IMR-90 (cell line): ENCODE measurements around the gene RTRAF. TPM values are rescaled to one million over a fixed set of nuclear protein-coding genes. Genes with fewer than 3 reads are reported as not detected.

ENCODE experiments used
- ATAC-seq: fragments of 200-7000 bp; cut with Tn5 transposase; 2 replicates; pipeline ENCODE4 v1.9.1; 2020; ENCODE audit warnings: low read depth, mild to moderate bottlenecking, moderate library complexity
- BruUV-seq: library from RNA; stranded (reverse); fragments of 400-500 nt; replicated peaks from 2 replicates; lab custom pipeline; 2021; lab: Mats Ljungman, UMichigan
- CTCF ChIA-PET: fragments of 300-600 bp; formaldehyde crosslinking; extraction: SDS; loops from one replicate; lab custom pipeline; 2021; ENCODE audit warnings: antibody characterized with exemption; lab: Yijun Ruan, JAX
- POLR2A ChIA-PET: fragments of 300-600 bp; sonication (Branson Sonifier 250); formaldehyde crosslinking; loops from one replicate; lab custom pipeline; 2022; ENCODE audit warnings: antibody characterized with exemption; ENCODE audit not compliant: unreplicated experiment; lab: Charles Lee
- DNase-seq: peaks from one replicate; pipeline ENCODE4 v3.0.0; 2013
- H2AFZ ChIP-seq: replicated peaks from 2 replicates; pipeline ENCODE3; 2013; ENCODE audit warnings: low read length, mild to moderate bottlenecking; ENCODE audit not compliant: poor library complexity
- H2AK5ac ChIP-seq: 2 replicates; pipeline ENCODE4 v1.6.1; 2013; ENCODE audit warnings: low read depth, low read length, inconsistent platforms
- H2AK9ac ChIP-seq: replicated peaks from 2 replicates; pipeline ENCODE3; 2013; ENCODE audit warnings: mild to moderate bottlenecking, low read depth, low read length, moderate library complexity; ENCODE audit not compliant: poor library complexity
- H2BK120ac ChIP-seq: 2 replicates; pipeline ENCODE4 v1.6.1; 2013; ENCODE audit warnings: low read depth, low read length, inconsistent platforms
- H2BK15ac ChIP-seq: 3 replicates; pipeline ENCODE4 v1.6.1; 2013; ENCODE audit warnings: low read depth, low read length, inconsistent platforms
- H2BK20ac ChIP-seq: 2 replicates; pipeline ENCODE4 v1.6.1; 2013; ENCODE audit warnings: low read depth, mild to moderate bottlenecking, inconsistent platforms, low read length, moderate library complexity
- H2BK5ac ChIP-seq: 2 replicates; pipeline ENCODE4 v1.6.1; 2013; ENCODE audit warnings: mild to moderate bottlenecking, low read depth, low read length, inconsistent platforms; ENCODE audit not compliant: poor library complexity, severe bottlenecking
- H3K14ac ChIP-seq: replicated peaks from 2 replicates; pipeline ENCODE4 v1.6.1; 2013; ENCODE audit warnings: low read depth, low read length, inconsistent platforms
- H3K18ac ChIP-seq: 2 replicates; pipeline ENCODE4 v1.6.1; 2013; ENCODE audit warnings: low read depth, low read length, control low read depth
- H3K23ac ChIP-seq: 2 replicates; pipeline ENCODE4 v1.6.1; 2013; ENCODE audit warnings: low read depth, low read length, inconsistent platforms
- H3K27ac ChIP-seq: 2 replicates; pipeline ENCODE4 v1.5.1; 2013; ENCODE audit warnings: mild to moderate bottlenecking, control low read depth, low read length; ENCODE audit not compliant: insufficient read depth
- H3K27me3 ChIP-seq: 2 replicates; pipeline ENCODE4 v1.6.1; 2013; ENCODE audit warnings: low read length; ENCODE audit not compliant: control insufficient read depth, insufficient read depth
- H3K36me3 ChIP-seq: 2 replicates; pipeline ENCODE4 v1.6.1; 2013; ENCODE audit warnings: low read length, mixed read lengths; ENCODE audit not compliant: control insufficient read depth, insufficient read depth
- H3K4ac ChIP-seq: 2 replicates; pipeline ENCODE4 v1.6.1; 2013; ENCODE audit warnings: low read depth, low read length, inconsistent platforms
- H3K4me1 ChIP-seq: 2 replicates; pipeline ENCODE4 v1.6.1; 2013; ENCODE audit warnings: low read length, mixed read lengths; ENCODE audit not compliant: control insufficient read depth, insufficient read depth
- H3K4me2 ChIP-seq: 2 replicates; pipeline ENCODE4 v1.6.1; 2013; ENCODE audit warnings: low read depth, mild to moderate bottlenecking, control low read depth, low read length, moderate library complexity
- H3K4me3 ChIP-seq: 2 replicates; pipeline ENCODE4 v1.5.1; 2013; ENCODE audit warnings: low read depth, mild to moderate bottlenecking, control low read depth, low read length, moderate library complexity; ENCODE audit not compliant: insufficient read depth
- H3K56ac ChIP-seq: 2 replicates; pipeline ENCODE4 v1.6.1; 2013; ENCODE audit warnings: low read length, inconsistent platforms; ENCODE audit not compliant: insufficient read depth; ENCODE audit errors: extremely low read depth
- H3K79me1 ChIP-seq, 2 experiments: 2 replicates each; pipeline ENCODE4 v1.6.1; 2013; ENCODE audit warnings: low read length in 2 of 2, inconsistent platforms in 1 of 2, low read depth in 1 of 2
- H3K9ac ChIP-seq: 2 replicates; pipeline ENCODE4 v1.6.1; 2013; ENCODE audit warnings: low read depth, low read length, control low read depth
- H3K9me1 ChIP-seq: 2 replicates; pipeline ENCODE4 v1.6.1; 2013; ENCODE audit warnings: low read length, inconsistent platforms; ENCODE audit not compliant: insufficient read depth
- H3K9me3 ChIP-seq: 2 replicates; pipeline ENCODE4 v1.6.1; 2013; ENCODE audit warnings: low read length; ENCODE audit not compliant: control insufficient read depth, insufficient read depth
- H4K20me1 ChIP-seq: 2 replicates; pipeline ENCODE4 v1.6.1; 2013; ENCODE audit warnings: low read length, inconsistent platforms; ENCODE audit not compliant: insufficient read depth
- H4K5ac ChIP-seq: 2 replicates; pipeline ENCODE4 v1.6.1; 2013; ENCODE audit warnings: mild to moderate bottlenecking, low read depth, low read length, control low read depth
- H4K8ac ChIP-seq, 2 experiments: 2 replicates each; pipeline ENCODE4 v1.6.1; 2013; ENCODE audit warnings: low read depth in 2 of 2, low read length in 2 of 2, control low read depth in 1 of 2, inconsistent platforms in 1 of 2
- H4K91ac ChIP-seq: 2 replicates; pipeline ENCODE4 v1.6.1; 2013; ENCODE audit warnings: low read depth, low read length, inconsistent platforms; ENCODE audit not compliant: insufficient read depth
- BHLHE40 ChIP-seq: fragments of 150-350 bp; IDR thresholded peaks from 2 replicates; pipeline ENCODE4 v1.6.1; 2016; ENCODE audit warnings: mild to moderate bottlenecking, low read depth, low read length
- CEBPB ChIP-seq: IDR thresholded peaks from 2 replicates; pipeline ENCODE4 v1.6.1; 2012; ENCODE audit warnings: low read depth, low read length, improper control_type of control experiment
- ELK1 ChIP-seq: fragments of 150-350 bp; IDR thresholded peaks from 2 replicates; pipeline ENCODE4 v1.6.1; 2016; ENCODE audit warnings: low read depth, mild to moderate bottlenecking, low read length, moderate library complexity, borderline replicate concordance
- FOS ChIP-seq: fragments of 150-350 bp; IDR thresholded peaks from 2 replicates; pipeline ENCODE4 v1.6.1; 2016; ENCODE audit warnings: low read depth, low read length
- MAFK ChIP-seq: IDR thresholded peaks from 2 replicates; pipeline ENCODE4 v1.6.1; 2012; ENCODE audit warnings: low read depth, low read length, improper control_type of control experiment
- MXI1 ChIP-seq: IDR thresholded peaks from 2 replicates; pipeline ENCODE4 v1.6.1; 2012; ENCODE audit warnings: low read depth, mild to moderate bottlenecking, low read length, moderate library complexity, borderline replicate concordance
- NFE2L2 ChIP-seq: fragments of 150-350 bp; IDR thresholded peaks from 2 replicates; pipeline ENCODE4 v1.6.1; 2016; ENCODE audit warnings: low read depth, mild to moderate bottlenecking, low read length
- RAD21 ChIP-seq: IDR thresholded peaks from 2 replicates; pipeline ENCODE4 v1.6.1; 2012; ENCODE audit warnings: low read length, improper control_type of control experiment
- RCOR1 ChIP-seq: IDR thresholded peaks from 2 replicates; pipeline ENCODE4 v1.6.1; 2012; ENCODE audit warnings: mild to moderate bottlenecking, low read length, improper control_type of control experiment; ENCODE audit not compliant: insufficient replicate concordance
- RFX5 ChIP-seq: IDR thresholded peaks from 2 replicates; pipeline ENCODE4 v1.8.0; 2012; ENCODE audit warnings: low read depth, mild to moderate bottlenecking, low read length, moderate library complexity
- SMC3 ChIP-seq: fragments of 150-350 bp; IDR thresholded peaks from 2 replicates; pipeline ENCODE4 v1.6.1; 2016; ENCODE audit warnings: low read depth, mild to moderate bottlenecking, antibody characterized with exemption, low read length, moderate library complexity
- USF2 ChIP-seq: fragments of 150-350 bp; IDR thresholded peaks from 2 replicates; pipeline ENCODE4 v1.6.1; 2017; ENCODE audit warnings: mild to moderate bottlenecking, antibody characterized with exemption, low read length, low read depth
- WGBS, 2 experiments: methylation state at CpG; one replicate each; pipeline versions ENCODE4 v1.1.5 to v1.1.7; 2013; ENCODE audit warnings: missing lambda C conversion rate in 2 of 2; ENCODE audit not compliant: insufficient read length in 1 of 2; ENCODE audit errors: extremely low coverage in 2 of 2; 5-methylcytosine and 5-hydroxymethylcytosine counted together
- dilution Hi-C: fragments of 300-500 bp; cut with HindIII; formaldehyde crosslinking; loops from one replicate; pipeline ENCODE4 v1.14.3; 2018; ENCODE audit warnings: low sequenced_read_pairs; ENCODE audit not compliant: unreplicated experiment
- in situ Hi-C: fragments of 300-500 bp; cut with MboI; formaldehyde crosslinking; loops from 3 replicates; pipeline ENCODE4 v1.14.3; 2019; ENCODE audit warnings: low sequenced_read_pairs, inconsistent platforms, mixed read lengths
- intact Hi-C: fragments of 100-400 bp; cut with micrococcal nuclease; formaldehyde crosslinking; loops from 2 replicates; pipeline ENCODE4 v1.10.0; 2022
- polyA plus RNA-seq, 3 experiments: library from polyadenylated mRNA; depleted of rRNA; stranded (reverse); fragments of >200 nt; gene quantifications; 2 replicates each; pipeline ENCODE4 v1.2.3, GENCODE V29; 2012; ENCODE audit warnings: low replicate concordance in 1 of 3
- total RNA-seq: library from RNA; depleted of rRNA; stranded (reverse); fragments of >200 nt; gene quantifications from 2 replicates; pipeline ENCODE4 v1.2.3, GENCODE V29; 2012

Gene RTRAF
- total and polyA plus RNA-seq, 2 of the 4 experiments (the other 2 are of a cell fraction), result 53.2 to 102 TPM

- peaks cover 23 to 46% of the 10 kb centered on the region in 2 experiments for H3K79me1 ChIP-seq
- H3K4me1 ChIP-seq, result no peaks in the 10 kb centered on the region
- H4K8ac ChIP-seq, result 0 out of 4 replicates have a peak overlapping the region, but pooled peaks of 1 of the 2 experiments have one; percentile 29
- no peak overlapping the region for H4K5ac ChIP-seq
- dilution Hi-C loops, result no loop called here
- WGBS, 2 experiments, result no CpG with 5 or more reads among the region's 4 CpGs
- ChIA-PET CTCF (no interaction called here), POLR2A (no interaction called here)
- no peak overlapping the region for H3K9ac ChIP-seq
- intact Hi-C loops, result loop anchor here (5.0 kb wide), 1 partner anchor 65 kb away; the partner anchor contains the start of gene NID2
- no peak overlapping the region; the same call in 1 of the 2 replicates for H3K23ac ChIP-seq
- in situ Hi-C loops, result loop anchor here (25.0 kb wide), 1 partner anchor 710 kb away; the partner anchor contains the start of gene PSMC6
- BruUV-seq, result no TSS peak
- H2BK120ac ChIP-seq, result no peak overlapping the region
- H2BK5ac ChIP-seq, result no peak overlapping the region
- no peak overlapping the region for H3K4me3 ChIP-seq
- no peak overlapping the region for H3K56ac ChIP-seq
- no peak overlapping the region for H3K18ac ChIP-seq
- DNase-seq, result no peak
- no peak for ATAC-seq
- H3K9me1 ChIP-seq, result peaks cover 5% of the 10 kb centered on the region
- H2AFZ ChIP-seq, result no peak overlapping the region
- H2AK5ac ChIP-seq, result no peak overlapping the region
- H2AK9ac ChIP-seq, result no peak overlapping the region
- H3K4me2 ChIP-seq, result no peak overlapping the region
- peak overlapping the region; percentile 29; the same call in 1 of the 2 replicates for H3K27ac ChIP-seq
- H3K9me3 ChIP-seq, result no peaks in the 10 kb centered on the region
- H3K36me3 ChIP-seq, result peaks cover 33% of the 10 kb centered on the region
- H2BK15ac ChIP-seq, result no peak overlapping the region
- 0 out of 2 replicates have a peak, but pooled peaks cover 2% of the 10 kb centered on the region for H4K20me1 ChIP-seq
- H3K27me3 ChIP-seq, result no peaks in the 10 kb centered on the region
- TF ChIP-seq RFX5 (no peak), NFE2L2 (no peak), CEBPB (no peak), RCOR1 (no peak), RAD21 (no peak), MAFK (no peak), MXI1 (no peak), USF2 (no peak), SMC3 (no peak), BHLHE40 (no peak), FOS (no peak), ELK1 (no peak)
- no peak overlapping the region for H3K14ac ChIP-seq
- no peak overlapping the region for H3K4ac ChIP-seq
- H2BK20ac ChIP-seq, result no peak overlapping the region
- no peak overlapping the region for H4K91ac ChIP-seq
These were observed 13.2 kb downstream of the RTRAF start for GRCh38 chr14:52002542-52002941.
